ENCODE results near the gene SIGMAR1.
"Not testable (repeated sequence)": the region's sequence is repeated elsewhere in the genome, so short reads cannot be mapped to it uniquely, and the experiment has no call there.

The SIGMAR1 gene

GRCh38 chr9:34654323-34655051, 16.9 kb upstream of the SIGMAR1 start:
- no peak for FAIRE-seq

DNA sequence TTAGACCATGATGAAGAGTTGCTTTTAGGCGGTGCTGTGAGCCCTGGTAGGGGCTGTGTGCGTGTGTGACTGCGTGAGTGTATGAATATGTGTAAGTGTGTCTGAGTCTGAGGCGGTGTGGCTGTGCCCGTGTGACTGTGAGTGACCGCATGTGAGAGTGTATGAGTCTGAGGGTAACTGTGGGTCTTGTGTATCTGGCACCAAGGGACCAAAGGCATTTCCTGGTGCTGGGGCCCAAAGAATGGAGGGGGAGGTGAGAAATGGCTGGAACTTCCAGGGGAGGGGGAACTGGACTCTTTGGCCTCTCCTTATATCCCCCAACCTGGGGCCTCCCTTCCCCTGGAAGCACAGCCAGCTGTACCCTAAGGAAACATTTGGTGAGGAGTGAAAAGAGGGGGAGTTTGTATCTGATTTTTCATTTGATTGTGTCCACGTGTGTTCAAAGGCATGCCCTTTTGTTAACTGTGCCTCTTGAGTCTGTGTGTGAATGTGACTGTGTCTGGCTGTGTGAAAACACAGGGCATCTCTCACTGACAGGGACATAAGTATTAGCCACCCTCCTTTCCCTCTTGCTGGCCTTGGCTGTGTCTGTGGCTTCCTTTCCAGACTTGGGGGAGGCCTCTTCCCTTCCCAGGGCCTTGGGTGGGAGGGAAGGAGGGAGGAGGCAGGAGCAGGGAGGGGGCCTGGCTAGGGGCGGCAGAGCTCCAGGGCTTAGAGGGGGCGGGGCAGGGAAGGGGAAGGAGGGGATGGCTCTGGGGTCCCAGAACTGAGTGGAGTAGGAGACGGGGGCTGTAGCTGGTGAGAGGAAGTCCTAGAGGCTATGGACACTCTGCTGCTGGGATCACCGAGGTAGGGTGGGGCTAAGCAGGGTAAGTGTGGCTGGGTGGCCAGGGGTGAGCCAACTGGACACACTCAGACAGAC, 15.8 kb upstream of the SIGMAR1 start:
- no peak for FAIRE-seq

DNA sequence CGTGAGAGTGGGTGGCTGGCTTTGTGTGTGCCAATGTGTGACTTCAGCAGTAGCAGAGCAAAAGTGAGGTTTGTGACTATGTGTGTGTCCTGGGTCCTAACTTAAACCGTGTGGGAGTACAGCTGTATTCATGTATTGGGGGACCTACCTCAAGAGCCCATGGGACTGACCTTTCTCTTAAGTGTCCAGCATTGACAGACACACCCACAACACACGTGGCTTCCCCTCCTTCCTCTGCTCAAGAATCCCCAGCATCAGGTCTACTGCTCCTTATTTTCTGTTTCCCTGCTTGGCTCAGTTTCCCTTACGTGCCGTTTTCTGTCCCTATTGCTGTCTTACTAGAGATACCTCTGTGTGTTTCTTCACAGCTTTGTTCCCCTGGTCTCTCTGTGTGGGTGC, 15.0 kb upstream of the SIGMAR1 start:
- no peak for FAIRE-seq

GRCh38 chr9:34651876-34652601, 14.5 kb upstream of the SIGMAR1 start, which contains the start of gene IL11RA:
IL11RA (plus strand) TSS chr9:34652185; CDS start chr9:34655218, 3,033 bp downstream.
- FAIRE-seq = no peak

DNA sequence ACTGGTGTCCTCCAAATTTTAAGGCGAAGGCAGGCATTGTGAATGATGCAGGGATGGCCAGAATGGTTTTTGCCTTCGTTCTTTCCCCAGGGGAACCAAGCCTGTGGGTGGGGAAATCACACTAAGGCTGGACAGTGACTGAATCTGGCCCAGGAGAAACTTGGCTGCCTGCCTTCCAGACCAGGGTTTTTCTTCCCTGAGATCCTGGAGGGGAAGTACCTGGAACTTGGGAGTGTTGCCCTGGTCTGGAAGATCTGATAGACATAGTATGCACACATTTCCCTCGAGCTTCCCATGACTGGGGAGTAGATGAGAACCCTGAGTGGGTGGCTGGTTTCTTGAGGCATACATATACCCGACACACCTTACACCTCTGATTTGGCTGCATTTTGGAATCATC, 13.7 kb upstream of the SIGMAR1 start:
- FAIRE-seq = no peak

DNA sequence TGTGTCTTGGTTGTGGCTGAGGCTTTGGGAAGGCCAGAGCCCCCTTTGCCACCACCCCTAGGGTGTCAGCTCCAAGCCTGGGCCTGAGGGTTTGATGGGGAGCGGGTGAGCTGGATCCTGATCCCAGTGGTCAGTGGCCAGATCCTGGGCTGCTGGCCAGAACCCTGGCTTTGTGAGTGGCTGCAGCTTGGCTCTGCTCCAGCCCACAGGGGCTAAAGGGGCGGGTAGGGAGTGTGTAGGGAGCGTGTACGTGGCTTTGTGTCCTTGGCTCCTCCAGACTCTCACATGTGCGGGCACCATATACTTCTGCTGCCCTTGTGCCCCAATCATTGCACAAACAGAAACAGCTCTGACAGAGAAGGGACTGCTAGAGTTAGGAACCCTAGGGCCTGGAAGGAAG, 13.2 kb upstream of the SIGMAR1 start:
- no peak for FAIRE-seq

DNA sequence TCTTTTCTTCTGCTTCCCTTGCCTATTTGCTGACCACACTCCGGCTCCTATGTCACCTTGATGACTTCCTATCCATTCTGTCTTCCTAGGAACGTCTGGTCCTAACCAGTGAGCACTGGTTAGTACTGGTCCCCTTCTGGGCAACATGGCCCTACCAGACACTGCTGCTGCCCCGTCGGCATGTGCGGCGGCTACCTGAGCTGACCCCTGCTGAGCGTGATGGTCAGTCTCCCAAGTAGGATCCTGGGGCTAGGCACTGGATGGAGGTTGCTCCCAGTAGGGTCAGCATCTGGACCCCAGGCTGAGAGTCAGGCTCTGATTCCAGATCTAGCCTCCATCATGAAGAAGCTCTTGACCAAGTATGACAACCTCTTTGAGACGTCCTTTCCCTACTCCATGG, 11.1 kb upstream of the SIGMAR1 start:
- FAIRE-seq = no peak

DNA sequence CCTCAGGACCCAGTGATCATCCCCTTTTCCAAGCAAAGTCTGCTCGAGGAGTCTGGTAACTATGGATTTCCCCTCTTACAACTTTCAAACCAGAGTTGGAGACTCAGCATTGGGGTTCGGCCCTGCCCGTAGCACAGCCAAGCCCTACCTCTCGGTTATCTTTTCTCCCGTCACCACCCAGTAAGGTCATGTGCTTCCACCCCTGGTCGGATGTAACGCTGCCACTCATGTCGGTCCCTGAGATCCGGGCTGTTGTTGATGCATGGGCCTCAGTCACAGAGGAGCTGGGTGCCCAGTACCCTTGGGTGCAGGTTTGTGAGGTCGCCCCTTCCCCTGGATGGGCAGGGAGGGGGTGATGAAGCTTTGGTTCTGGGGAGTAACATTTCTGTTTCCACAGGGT, 10.1 kb upstream of the SIGMAR1 start:
- FAIRE-seq = no peak

DNA sequence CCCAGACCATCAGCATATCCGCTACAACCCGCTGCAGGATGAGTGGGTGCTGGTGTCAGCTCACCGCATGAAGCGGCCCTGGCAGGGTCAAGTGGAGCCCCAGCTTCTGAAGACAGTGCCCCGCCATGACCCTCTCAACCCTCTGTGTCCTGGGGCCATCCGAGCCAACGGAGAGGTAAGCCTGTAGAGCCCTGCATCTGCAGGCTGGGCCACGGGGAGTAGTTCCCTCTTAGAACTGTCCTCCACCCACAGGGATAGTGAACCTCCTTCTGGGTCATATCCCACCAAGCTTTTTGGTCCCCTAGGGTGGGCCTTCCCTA, 9.5 kb upstream of the SIGMAR1 start:
- FAIRE-seq = no peak

DNA sequence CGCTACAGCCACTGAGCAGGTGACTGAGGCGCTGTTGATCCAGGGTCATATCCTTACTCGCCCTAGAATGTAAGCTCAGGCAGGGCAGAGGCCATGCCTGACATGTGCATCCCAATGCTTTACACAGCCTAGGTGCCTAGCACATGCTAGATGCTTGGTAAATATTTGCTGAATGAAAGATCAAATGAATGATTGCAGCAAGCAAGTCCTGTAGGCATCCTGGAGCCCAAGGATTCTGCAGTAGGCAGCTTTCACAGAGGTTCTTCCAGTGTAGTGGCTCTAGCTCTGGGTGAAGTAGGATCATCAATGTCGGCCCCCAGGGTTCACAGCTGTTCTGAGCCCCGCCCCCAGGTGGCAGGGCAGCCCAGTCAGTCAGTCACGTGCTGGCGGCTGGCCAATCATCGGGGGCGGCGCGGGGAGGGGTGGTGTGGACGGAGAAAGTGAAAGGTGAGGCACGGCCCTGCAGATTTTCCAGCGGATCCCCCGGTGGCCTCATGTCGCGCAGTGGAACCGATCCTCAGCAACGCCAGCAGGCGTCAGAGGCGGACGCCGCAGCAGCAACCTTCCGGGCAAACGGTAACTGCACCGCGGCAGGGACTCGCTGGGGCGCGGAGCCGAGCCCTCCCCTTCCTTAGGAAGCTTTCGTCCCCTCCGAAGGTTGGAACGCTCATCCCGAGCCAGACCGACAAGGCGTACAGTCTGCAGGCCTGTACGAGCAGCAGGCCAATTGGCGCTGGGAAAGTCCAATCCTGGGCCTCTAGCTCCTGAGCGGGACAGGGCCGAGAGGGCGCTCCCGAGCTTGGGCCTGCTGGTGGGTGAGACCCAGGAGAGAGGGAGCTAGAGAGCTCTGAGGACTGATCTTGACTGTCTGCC, 8.9 kb upstream of the SIGMAR1 start, which contains the start of gene GALT:
TSS of gene GALT (plus strand) at position 465 of the 873 bp plus-strand sequence. CDS start at position 495, 30 bp downstream.
- FAIRE-seq = no peak

GRCh38 chr9:34644766-34645314, 7.3 kb upstream of the SIGMAR1 start:
- FAIRE-seq = no peak

DNA sequence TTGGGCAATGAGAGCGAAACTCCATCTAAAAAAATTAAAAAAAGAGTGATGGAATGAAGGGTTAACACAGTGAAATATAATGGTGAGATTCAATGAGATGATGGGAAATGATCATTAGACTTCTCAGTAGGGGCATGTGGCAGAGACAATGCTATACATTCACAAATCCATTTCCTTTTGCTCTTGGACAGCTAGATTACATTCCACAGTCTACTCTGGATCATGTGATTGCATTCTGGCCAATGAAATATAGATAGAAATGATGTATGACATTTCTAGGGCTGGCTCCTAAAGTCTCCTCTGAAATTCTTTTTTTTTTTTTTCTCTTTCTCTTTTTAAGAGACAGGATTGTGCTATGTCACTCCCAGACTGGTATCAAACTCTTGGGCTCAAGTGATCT, 5.1 kb upstream of the SIGMAR1 start:
- FAIRE-seq = no peak

DNA sequence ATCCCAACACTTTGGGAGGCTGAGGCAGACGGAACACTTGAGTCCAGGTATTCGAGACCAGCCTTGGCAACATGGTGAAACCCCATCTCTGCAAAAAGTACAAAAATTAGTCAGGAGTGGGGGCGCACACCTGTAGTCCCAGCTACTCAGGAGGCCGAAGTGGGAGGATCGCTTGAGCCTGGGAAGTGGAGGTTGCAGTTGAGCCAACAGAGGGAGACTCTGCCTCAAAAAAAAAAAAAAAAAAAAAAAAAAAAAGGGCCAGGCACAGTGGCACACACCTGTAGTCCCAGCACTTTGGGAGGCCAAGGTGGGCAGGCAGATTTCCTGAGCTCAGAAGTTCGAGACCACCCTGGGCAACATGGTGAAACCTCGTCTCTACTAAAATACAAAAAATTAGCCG, 1.7 kb upstream of the SIGMAR1 start:
- not testable (repeated sequence) for FAIRE-seq

GRCh38 chr9:34638138-34638445, 505 bp upstream of the SIGMAR1 start:
- FAIRE-seq = no peak

DNA sequence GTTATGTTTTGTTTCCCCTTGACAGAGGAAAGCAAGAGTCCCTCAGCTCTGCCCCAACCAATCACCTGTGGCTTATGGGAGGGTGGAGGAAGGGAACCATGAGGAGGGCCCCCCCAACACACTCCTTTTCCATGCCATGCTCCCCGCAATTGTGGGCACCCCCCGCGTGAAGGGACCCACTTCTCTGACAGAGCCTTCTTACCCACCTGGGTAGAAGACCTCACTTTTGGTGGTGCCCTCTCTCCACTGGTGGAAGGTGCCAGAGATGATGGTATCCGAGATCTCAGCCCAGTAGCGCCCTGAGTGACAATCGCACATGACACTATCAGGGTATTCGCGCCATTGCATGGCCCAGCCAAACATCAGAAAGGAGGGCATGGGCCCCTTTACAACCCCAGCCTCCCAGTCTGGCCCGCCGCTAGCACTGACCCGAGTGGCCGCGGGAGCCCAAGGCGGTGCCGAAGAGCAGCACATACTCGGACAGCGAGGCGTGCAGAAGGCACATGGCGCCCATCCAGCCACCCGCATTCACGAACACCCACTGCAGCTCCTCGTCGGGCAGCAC, 714 bp downstream of the SIGMAR1 start:
- FAIRE-seq = no peak

DNA sequence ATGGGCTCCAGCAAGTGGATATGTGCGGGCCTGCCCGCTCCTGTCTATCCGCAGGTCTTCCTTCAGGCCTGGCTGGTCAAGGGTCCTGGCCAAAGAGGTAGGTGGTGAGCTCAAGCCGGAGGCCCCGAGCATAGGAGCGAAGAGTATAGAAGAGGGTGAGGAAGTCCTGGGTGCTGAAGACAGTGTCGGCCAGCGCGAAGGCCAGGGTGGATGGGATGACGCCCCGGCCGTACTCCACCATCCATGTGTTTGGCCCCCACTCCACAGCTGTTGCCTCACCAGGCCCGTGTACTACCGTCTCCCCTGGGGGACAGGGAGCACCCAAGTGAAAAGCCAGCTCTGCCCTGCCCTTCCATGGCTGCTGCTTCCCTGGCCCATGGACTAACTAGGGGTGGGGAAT, 2.0 kb downstream of the SIGMAR1 start:
- FAIRE-seq = no peak

DNA sequence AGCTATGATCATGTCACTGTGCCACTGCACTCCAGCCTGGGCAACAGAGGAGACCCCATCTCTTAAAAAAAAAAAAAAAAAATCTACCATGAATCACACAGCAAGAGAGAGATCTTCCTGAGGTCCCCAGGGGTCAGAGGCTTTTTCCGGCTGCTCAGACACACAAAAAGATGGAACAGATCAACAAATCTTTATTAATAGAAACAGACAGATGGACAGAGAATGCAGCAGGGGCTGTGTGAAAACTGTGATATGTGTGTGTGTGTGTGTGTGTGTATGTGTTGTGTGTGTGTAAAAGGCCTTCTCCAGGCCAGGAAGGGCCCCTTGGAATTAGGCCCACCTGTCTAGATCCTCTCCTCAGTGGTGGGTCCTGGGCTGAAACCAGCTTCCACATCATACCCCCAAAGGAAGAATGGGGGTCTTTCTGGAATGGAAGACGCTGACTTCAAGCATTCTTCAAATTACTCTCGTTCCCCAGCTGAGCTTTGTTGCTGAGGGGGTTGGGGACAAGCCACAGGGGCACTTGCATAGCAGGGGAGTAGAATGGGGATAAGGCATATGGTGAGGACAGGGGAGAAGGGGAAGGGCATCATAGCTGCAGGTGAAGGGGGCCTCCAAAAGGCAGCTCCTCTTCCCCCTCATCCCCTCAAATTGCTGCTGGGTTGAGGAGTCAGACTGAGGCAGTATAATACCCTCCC, 2.9 kb downstream of the SIGMAR1 start:
- no peak for FAIRE-seq

- no peak for FAIRE-seq
These were observed 3.6 kb downstream of the SIGMAR1 start for GRCh38 chr9:34633851-34634550.

DNA sequence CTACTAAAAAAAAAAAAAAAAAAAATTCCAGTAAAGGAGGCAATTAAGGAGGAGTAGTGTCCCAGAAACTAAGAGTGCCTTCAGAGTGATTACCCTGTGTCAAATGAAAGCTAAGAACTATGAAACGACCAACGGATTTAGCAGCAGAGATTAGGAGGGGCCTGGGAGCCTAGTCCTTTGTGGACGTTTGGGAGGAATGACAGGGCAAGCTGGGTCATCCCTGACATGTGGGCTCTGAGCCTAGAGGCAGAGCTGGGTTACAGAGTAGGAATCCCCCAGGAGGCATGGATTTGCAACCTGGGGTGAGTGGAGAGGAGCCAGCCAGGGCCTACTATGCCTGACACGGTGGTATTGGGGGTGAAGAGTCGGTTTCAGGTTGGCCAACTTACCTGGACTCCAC, 4.4 kb downstream of the SIGMAR1 start:
- no peak for FAIRE-seq

DNA sequence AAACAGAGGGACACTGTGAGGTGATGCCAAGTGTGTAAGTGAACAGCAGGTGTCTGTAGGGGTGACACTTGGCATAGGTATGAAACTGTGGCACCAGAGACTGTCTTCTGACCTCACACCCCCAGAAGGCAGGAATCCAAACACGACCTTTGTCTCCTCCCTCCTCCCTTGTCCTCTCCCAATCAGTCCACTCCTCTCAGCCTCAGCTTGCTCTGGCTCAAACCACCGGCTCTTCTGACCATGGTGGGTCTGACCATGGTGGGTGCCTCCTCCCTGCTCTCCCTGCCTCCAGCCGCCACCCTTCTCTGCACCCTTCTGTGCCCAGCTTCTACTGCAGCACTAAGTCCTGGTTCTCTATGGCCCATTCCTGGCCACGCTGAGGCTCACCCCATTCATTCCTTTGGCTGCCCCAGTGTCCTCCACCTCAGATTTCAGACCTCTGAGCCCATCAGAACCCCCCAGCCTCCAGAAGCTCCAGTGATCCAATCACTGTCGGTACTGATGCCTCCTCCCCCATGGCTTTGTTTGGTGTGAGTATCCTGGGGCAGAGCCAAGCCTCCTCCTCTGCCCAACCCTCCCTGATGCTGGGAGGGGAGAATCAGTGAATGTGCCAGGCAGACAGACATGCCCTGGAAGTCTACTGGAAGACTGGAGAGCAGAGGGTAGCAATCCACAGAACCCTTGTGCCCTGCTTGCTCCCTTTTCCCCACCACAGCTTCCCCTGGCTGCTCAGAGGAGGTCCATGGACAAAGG, 7.0 kb downstream of the SIGMAR1 start:
- no peak for FAIRE-seq

Measured in endometrium (tissue), 2 donors.